Osteoblast (primary cell): ENCODE results near the gene RABGAP1L. TPM values are rescaled to one million over a fixed set of nuclear protein-coding genes. Genes with fewer than 3 reads are reported as not detected.
A peak's percentile ranks its signal among the peaks of the same experiment; 100 is the strongest.

ENCODE experiments used
- DNase-seq: peaks from one replicate; pipeline ENCODE4 v3.0.0; 2011; ENCODE audit warnings: low spot score, mixed read lengths; ENCODE audit not compliant: insufficient read length; ENCODE audit errors: missing footprints
- H2AFZ ChIP-seq: 2 replicates; pipeline ENCODE4 v1.6.0; 2011; ENCODE audit warnings: mild to moderate bottlenecking, low read length
- H3K27ac ChIP-seq: 2 replicates; pipeline ENCODE4 v1.5.1; 2011; ENCODE audit warnings: mild to moderate bottlenecking, low read depth, low read length, moderate library complexity
- H3K27me3 ChIP-seq: 2 replicates; pipeline ENCODE4 v1.6.0; 2012; ENCODE audit warnings: mild to moderate bottlenecking, control low read depth, inconsistent platforms, low read length, moderate library complexity; ENCODE audit not compliant: insufficient read depth
- H3K36me3 ChIP-seq: 2 replicates; pipeline ENCODE4 v1.5.1; 2011; ENCODE audit warnings: mild to moderate bottlenecking, low read length, control low read depth, moderate library complexity; ENCODE audit not compliant: insufficient read depth
- H3K4me1 ChIP-seq: 2 replicates; pipeline ENCODE4 v1.5.1; 2011; ENCODE audit warnings: mild to moderate bottlenecking, low read length, control low read depth, moderate library complexity; ENCODE audit not compliant: insufficient read depth
- H3K4me2 ChIP-seq: 2 replicates; pipeline ENCODE4 v1.6.0; 2011; ENCODE audit warnings: mild to moderate bottlenecking, low read length; ENCODE audit not compliant: insufficient read depth
- H3K4me3 ChIP-seq: fragments of 200-600 bp; sonication (generic); 3 replicates; pipeline ENCODE4 v1.5.1; 2012; ENCODE audit warnings: mild to moderate bottlenecking, low read length, inconsistent platforms; ENCODE audit not compliant: insufficient read depth
- H3K79me2 ChIP-seq: 2 replicates; pipeline ENCODE4 v1.6.0; 2012; ENCODE audit warnings: mild to moderate bottlenecking, low read length, control low read depth, inconsistent platforms; ENCODE audit not compliant: insufficient read depth
- H3K9me3 ChIP-seq: 2 replicates; pipeline ENCODE4 v1.5.1; 2011; ENCODE audit warnings: low read depth, low read length, control low read depth
- H4K20me1 ChIP-seq: 2 replicates; pipeline ENCODE4 v1.6.0; 2012; ENCODE audit warnings: mild to moderate bottlenecking, low read length, control low read depth; ENCODE audit not compliant: insufficient read depth
- total RNA-seq: library from RNA; depleted of rRNA; stranded (reverse); fragments of >200 nt; gene quantifications from 2 replicates; pipeline ENCODE4 v1.2.3, GENCODE V29; 2012
- TF ChIP-seq, protein P1 (sequence below): IDR thresholded peaks from 2 replicates; pipeline ENCODE4 v1.5.1; 2011; ENCODE audit warnings: mild to moderate bottlenecking, low read depth, low read length, moderate library complexity; ENCODE audit errors: extremely low read depth

Gene RABGAP1L
- total RNA-seq, 1 donor, result 30.0 TPM

DNA sequence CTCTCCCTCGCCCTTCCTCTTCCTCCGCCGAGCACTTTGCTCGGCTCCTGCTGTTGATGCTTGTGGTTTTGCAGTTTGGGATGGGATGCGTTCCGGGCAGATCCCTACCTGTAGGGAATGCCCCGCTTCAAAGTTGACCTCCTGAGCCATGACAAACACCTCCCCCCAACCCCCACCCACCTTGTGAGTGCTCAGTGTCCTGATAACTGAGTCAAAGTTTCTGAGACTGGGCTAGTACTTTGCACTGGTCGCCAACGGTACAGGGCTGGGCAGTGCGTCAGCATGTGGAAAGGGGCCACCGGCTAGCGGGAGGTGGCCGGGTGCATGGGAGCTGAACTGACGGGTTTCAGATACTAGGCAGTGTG is 771 bp downstream of the RABGAP1L start:
- H3K27me3 ChIP-seq, result no peaks in the 10 kb centered on the region
- H3K4me2 ChIP-seq, result peak overlapping the region; percentile 99
- peak overlapping the region; percentile 52 for H3K27ac ChIP-seq
- H4K20me1 ChIP-seq, result peaks cover 2% of the 10 kb centered on the region
- H3K36me3 ChIP-seq, result no peaks in the 10 kb centered on the region
- peak overlapping the region; percentile 91 for H3K4me3 ChIP-seq
- DNase-seq, result peak; percentile 80
- H3K4me1 ChIP-seq, result peaks cover 13% of the 10 kb centered on the region
- H3K79me2 ChIP-seq, result peaks cover 38% of the 10 kb centered on the region
- TF ChIP-seq, protein P1, sequence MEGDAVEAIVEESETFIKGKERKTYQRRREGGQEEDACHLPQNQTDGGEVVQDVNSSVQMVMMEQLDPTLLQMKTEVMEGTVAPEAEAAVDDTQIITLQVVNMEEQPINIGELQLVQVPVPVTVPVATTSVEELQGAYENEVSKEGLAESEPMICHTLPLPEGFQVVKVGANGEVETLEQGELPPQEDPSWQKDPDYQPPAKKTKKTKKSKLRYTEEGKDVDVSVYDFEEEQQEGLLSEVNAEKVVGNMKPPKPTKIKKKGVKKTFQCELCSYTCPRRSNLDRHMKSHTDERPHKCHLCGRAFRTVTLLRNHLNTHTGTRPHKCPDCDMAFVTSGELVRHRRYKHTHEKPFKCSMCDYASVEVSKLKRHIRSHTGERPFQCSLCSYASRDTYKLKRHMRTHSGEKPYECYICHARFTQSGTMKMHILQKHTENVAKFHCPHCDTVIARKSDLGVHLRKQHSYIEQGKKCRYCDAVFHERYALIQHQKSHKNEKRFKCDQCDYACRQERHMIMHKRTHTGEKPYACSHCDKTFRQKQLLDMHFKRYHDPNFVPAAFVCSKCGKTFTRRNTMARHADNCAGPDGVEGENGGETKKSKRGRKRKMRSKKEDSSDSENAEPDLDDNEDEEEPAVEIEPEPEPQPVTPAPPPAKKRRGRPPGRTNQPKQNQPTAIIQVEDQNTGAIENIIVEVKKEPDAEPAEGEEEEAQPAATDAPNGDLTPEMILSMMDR, result no peak
- H3K9me3 ChIP-seq, result no peaks in the 10 kb centered on the region
- H2AFZ ChIP-seq, result peak overlapping the region; percentile 98

DNA sequence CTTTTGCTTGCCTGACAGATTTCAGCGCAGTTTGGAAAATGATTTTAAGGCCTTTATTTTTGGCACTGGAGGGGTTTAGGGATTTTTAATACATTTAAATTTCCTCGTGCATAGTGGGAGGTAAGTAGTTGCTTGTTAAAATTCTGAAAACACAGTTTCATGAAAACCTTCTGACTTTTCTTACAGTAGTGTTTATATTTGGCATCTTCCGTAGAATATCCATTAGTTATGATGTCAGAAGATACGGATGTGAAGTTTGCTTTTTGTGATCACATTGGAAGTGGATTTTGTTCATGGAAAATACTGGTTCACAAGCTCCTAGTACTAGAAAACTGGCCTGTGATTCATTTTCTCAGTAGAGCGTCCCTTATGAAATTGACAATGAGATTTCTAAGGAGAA is 1.3 kb downstream of the RABGAP1L start:
- Histone ChIP-seq H3K36me3 (no peaks in the 10 kb centered on the region), H3K27ac (no peak overlapping the region), H3K27me3 (no peaks in the 10 kb centered on the region), H3K4me2 (peak overlapping the region; percentile 99), H3K4me1 (peaks cover 13% of the 10 kb centered on the region), H3K4me3 (peak overlapping the region; percentile 91), H3K79me2 (peaks cover 41% of the 10 kb centered on the region), H3K9me3 (no peaks in the 10 kb centered on the region), H2AFZ (no peak overlapping the region), H4K20me1 (peaks cover 2% of the 10 kb centered on the region)
- TF ChIP-seq, protein P1, result no peak
- no peak for DNase-seq

DNA sequence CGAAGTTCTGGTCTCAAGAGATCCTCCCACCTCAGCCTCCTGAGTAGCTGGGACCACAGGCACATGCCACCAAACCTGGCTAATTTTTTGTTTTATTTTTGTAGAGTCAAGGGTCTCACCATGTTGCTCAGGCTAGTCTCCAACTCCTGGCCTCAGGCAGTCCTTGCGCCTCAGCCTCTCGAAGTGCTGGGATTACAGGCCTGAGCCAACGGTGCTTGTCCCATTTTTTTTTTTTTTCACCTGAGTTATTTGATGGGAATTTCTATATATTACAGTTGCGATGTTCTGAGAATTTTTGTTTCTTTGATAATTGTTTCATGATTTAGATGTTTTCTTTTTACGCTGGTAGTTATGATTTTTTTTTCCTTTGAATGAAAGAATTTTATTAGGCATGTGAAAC is 2.5 kb downstream of the RABGAP1L start:
- H3K36me3 ChIP-seq, result no peaks in the 10 kb centered on the region
- H3K27ac ChIP-seq, result no peak overlapping the region
- H3K4me3 ChIP-seq, result no peak overlapping the region
- no peak overlapping the region for H3K4me2 ChIP-seq
- H3K79me2 ChIP-seq, result peaks cover 49% of the 10 kb centered on the region
- DNase-seq, result no peak
- no peaks in the 10 kb centered on the region for H3K27me3 ChIP-seq
- TF ChIP-seq, protein P1, result no peak
- peaks cover 13% of the 10 kb centered on the region for H3K4me1 ChIP-seq
- H2AFZ ChIP-seq, result no peak overlapping the region
- no peaks in the 10 kb centered on the region for H3K9me3 ChIP-seq
- H4K20me1 ChIP-seq, result peaks cover 2% of the 10 kb centered on the region

DNA sequence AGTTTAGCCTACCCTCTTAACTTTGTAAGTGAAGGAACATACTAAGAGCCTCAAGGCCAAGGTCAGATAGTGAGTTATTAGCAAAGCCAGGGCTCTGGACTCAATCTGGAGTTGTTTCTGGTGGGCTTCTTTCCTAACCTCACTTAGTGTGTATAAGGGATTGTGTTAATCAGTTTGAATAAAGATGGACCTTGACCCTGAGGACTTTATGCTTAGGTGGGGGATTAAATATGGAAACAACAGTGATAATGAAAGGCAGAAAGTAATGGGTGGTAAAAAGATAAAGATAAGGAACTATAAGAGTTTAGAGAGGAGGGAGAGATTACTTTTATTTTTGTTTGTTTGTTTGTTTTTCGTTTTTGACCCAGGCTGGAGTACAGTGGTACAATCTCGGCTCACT is 5.5 kb downstream of the RABGAP1L start:
- Histone ChIP-seq H3K27me3 (no peaks in the 10 kb centered on the region), H3K36me3 (no peaks in the 10 kb centered on the region), H3K9me3 (no peaks in the 10 kb centered on the region), H3K27ac (no peak overlapping the region), H4K20me1 (peaks cover 2% of the 10 kb centered on the region), H3K79me2 (peaks cover 57% of the 10 kb centered on the region), H3K4me3 (no peak overlapping the region), H3K4me1 (peaks cover 7% of the 10 kb centered on the region), H3K4me2 (no peak overlapping the region), H2AFZ (no peak overlapping the region)
- peak; percentile 60 for DNase-seq
- TF ChIP-seq, protein P1, result no peak
